Natural killer cell (primary cell): ENCODE measurements around the gene EXOC6B. TPM values are rescaled to one million over a fixed set of nuclear protein-coding genes. Genes with fewer than 3 reads are reported as not detected.

Source experiments
- ATAC-seq, 3 donors: fragments of 150-1000 bp in 2 of 3; fragments of 200-7000 bp in 1 of 3; cut with Tn5 transposase; 1 replicate in 1 of 3; 2 replicates in 2 of 3; pipeline ENCODE4 v1.10.0; 2021; ENCODE audit warnings: mild to moderate bottlenecking in 2 of 3, moderate library complexity in 2 of 3
- DNase-seq, 2 donors: peaks; one replicate each; pipeline versions ENCODE4 v3.0.0 to v3.0.0-alpha.2; 2013 to 2021; ENCODE audit warnings: mixed read lengths in 1 of 2
- H3K27ac ChIP-seq: one replicate; pipeline ENCODE4 v1.5.1; 2013; ENCODE audit warnings: mild to moderate bottlenecking, low read length
- H3K27me3 ChIP-seq: one replicate; pipeline ENCODE4 v1.6.1; 2013; ENCODE audit warnings: low read length; ENCODE audit not compliant: control insufficient read depth, insufficient read depth
- H3K36me3 ChIP-seq: one replicate; pipeline ENCODE4 v1.6.1; 2013; ENCODE audit warnings: low read length; ENCODE audit not compliant: control insufficient read depth, insufficient read depth
- H3K4me1 ChIP-seq: one replicate; pipeline ENCODE4 v1.6.1; 2013; ENCODE audit warnings: low read length; ENCODE audit not compliant: control insufficient read depth, insufficient read depth
- H3K4me3 ChIP-seq: one replicate; pipeline ENCODE4 v1.5.1; 2013; ENCODE audit warnings: low read length
- H3K9me3 ChIP-seq: one replicate; pipeline ENCODE4 v1.6.1; 2013; ENCODE audit warnings: low read length; ENCODE audit not compliant: control insufficient read depth, insufficient read depth
- H3K27ac Mint-ChIP-seq, 2 donors: one replicate each; pipeline ENCODE4 v1.8.0; 2022; ENCODE audit warnings: mild to moderate bottlenecking in 2 of 2, mixed read lengths in 2 of 2, moderate library complexity in 1 of 2
- H3K27me3 Mint-ChIP-seq, 2 donors: one replicate each; pipeline ENCODE4 v1.8.0; 2022; ENCODE audit warnings: low read depth in 2 of 2, mixed read lengths in 2 of 2
- H3K36me3 Mint-ChIP-seq: one replicate; pipeline ENCODE4 v1.8.0; 2022; ENCODE audit warnings: mixed read lengths
- H3K4me1 Mint-ChIP-seq, 2 donors: one replicate each; pipeline ENCODE4 v1.8.0; 2022; ENCODE audit warnings: mixed read lengths in 2 of 2
- H3K4me3 Mint-ChIP-seq: one replicate; pipeline ENCODE4 v1.8.0; 2022; ENCODE audit warnings: mild to moderate bottlenecking, moderate library complexity, mixed read lengths
- H3K9me3 Mint-ChIP-seq, 2 donors: one replicate each; pipeline ENCODE4 v1.8.0; 2022; ENCODE audit warnings: mixed read lengths in 2 of 2
- CTCF ChIP-seq: fragments of 200-600 bp; IDR thresholded peaks from one replicate; pipeline ENCODE4 v1.8.0; 2022; ENCODE audit warnings: antibody characterized with exemption
- WGBS: methylation state at CpG from one replicate; pipeline ENCODE4 v1.1.7; 2013; ENCODE audit warnings: missing lambda C conversion rate; ENCODE audit not compliant: insufficient coverage; 5-methylcytosine and 5-hydroxymethylcytosine counted together
- intact Hi-C: fragments of 100-400 bp; cut with micrococcal nuclease; formaldehyde crosslinking; loops from one replicate; pipeline ENCODE4 v1.14.2; 2022
- total RNA-seq, 4 donors: library from RNA; stranded (reverse); fragments of 120-200 nt in 1 of 4; gene quantifications; one replicate each; pipeline versions ENCODE4 v1.2.3 to v1.2.4, GENCODE V29; 2013 to 2022

Gene EXOC6B
- total RNA-seq, 3 donors from 2014 or later (not counting 1 experiment from before 2014, with no cell fraction given) = 16.6 to 17.2 (median 17.1) TPM

DNA sequence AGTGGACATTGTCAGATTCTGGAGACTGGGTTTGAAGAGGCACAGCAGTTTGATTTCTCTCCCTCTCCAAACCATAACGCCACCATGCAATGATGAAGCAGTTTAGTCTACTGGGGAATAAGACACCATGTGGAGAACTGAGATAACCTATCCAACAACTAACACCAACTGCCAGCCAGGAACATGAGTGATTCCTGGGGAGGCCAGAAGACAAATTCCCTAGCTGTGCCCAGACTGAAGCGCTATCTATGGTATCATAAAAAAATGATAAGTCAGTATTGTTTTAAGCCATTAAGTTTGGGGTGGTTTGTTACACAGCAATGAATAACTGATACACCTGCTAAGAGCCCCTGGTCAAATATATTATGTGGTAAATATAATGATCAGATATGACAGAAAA, 129.3 kb downstream of the EXOC6B start:
- no peak for DNase-seq
- no peaks in the 10 kb centered on the region for H3K4me1 ChIP-seq
- no peaks in the 10 kb centered on the region for H3K27me3 Mint-ChIP-seq
- intact Hi-C loops = no loop called here
- H3K4me3 Mint-ChIP-seq = no peak overlapping the region
- H3K9me3 ChIP-seq = no peaks in the 10 kb centered on the region
- no peaks in the 10 kb centered on the region for H3K27me3 ChIP-seq
- no peak overlapping the region for H3K27ac Mint-ChIP-seq
- H3K27ac ChIP-seq = no peak overlapping the region
- no peak for ATAC-seq
- H3K4me3 ChIP-seq = no peak overlapping the region
- H3K36me3 Mint-ChIP-seq = peaks cover 5% of the 10 kb centered on the region
- TF ChIP-seq CTCF = no peak
- no peaks in the 10 kb centered on the region for H3K36me3 ChIP-seq
- 89% methylated on average over 1 of the region's 2 CpGs for WGBS
- H3K4me1 Mint-ChIP-seq = no peaks in the 10 kb centered on the region
- H3K9me3 Mint-ChIP-seq = no peaks in the 10 kb centered on the region

DNA sequence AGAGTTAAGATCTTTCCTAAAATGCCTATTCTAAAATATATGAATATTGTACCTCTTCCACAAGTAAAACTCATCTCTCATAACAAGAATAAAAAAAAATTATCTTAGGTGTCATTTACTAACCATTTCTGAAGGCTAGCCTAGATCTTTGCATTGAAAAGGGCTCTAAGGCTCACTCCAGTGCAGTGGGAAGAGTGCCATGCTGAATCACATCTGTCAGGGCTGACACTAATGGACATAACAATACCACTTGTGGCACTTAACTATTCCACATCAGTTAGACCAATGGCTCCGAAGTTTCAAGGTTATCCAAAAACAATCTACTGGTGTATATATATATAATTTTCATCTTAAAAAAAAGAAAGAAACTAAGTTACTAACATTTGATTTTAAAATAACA, 130.2 kb downstream of the EXOC6B start:
- Histone ChIP-seq H3K4me1 (no peaks in the 10 kb centered on the region), H3K4me3 (no peak overlapping the region), H3K36me3 (no peaks in the 10 kb centered on the region), H3K27me3 (no peaks in the 10 kb centered on the region), H3K9me3 (no peaks in the 10 kb centered on the region), H3K27ac (no peak overlapping the region)
- Mint-ChIP-seq H3K36me3 (peaks cover 5% of the 10 kb centered on the region), H3K4me3 (no peak overlapping the region), H3K9me3 (no peaks in the 10 kb centered on the region), H3K4me1 (no peaks in the 10 kb centered on the region), H3K27ac (no peak overlapping the region), H3K27me3 (no peaks in the 10 kb centered on the region)
- no peak for TF ChIP-seq CTCF
- no CpG with 5 or more reads among the region's 1 CpG for WGBS
- ATAC-seq (no peak), DNase-seq (no peak)
- intact Hi-C loops = no loop called here

DNA sequence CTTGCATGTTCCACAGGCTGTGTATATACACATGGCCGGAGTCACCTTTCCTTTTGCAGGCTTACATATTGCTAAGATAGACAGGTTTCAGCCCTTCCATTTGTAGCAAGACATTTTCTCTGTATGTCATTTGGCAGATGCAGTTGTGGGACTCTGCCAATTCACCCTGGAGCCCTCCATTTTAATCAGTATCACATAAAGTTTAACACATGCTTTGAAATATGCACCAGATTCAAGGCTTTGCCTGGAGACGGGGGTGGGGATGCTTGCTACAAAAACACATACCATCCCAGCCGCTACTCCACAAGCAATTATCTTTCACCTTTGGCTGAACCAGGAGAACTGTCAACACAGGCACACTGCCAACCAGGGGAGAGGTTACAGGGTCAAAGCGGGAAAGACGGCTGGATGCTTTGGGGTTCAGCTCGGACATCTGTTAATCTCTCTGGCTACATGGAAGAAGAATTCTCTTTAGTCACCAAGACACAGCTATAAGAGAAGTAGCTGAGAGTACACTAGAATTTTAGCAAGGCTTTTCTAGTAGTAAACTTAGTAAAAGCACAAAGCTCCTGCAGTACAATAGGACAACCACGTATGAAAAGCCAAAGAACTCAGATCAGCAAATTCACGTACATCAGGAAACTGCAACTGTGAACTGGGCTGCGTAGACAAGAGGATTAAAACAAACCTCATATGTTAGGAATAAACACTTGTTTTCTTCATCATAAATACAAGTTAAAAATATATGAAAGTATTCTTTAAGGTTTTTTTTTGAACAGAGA, 130.9 kb downstream of the EXOC6B start:
- no peak for TF ChIP-seq CTCF
- Mint-ChIP-seq H3K4me1 (no peaks in the 10 kb centered on the region), H3K9me3 (no peaks in the 10 kb centered on the region), H3K4me3 (no peak overlapping the region), H3K27me3 (no peaks in the 10 kb centered on the region), H3K27ac (no peak overlapping the region), H3K36me3 (peaks cover 5% of the 10 kb centered on the region)
- intact Hi-C loops = no loop called here
- H3K27ac ChIP-seq = no peak overlapping the region
- no peaks in the 10 kb centered on the region for H3K9me3 ChIP-seq
- ATAC-seq (no peak), DNase-seq (no peak)
- 95% methylated on average over 9 of the region's 9 CpGs for WGBS
- no peaks in the 10 kb centered on the region for H3K36me3 ChIP-seq
- no peaks in the 10 kb centered on the region for H3K4me1 ChIP-seq
- no peaks in the 10 kb centered on the region for H3K27me3 ChIP-seq
- no peak overlapping the region for H3K4me3 ChIP-seq
